Stromal cell of bone marrow (primary cell): ENCODE measurements around the gene UPK3B.
"Not testable (repeated sequence)": the region's sequence is repeated elsewhere in the genome, so short reads cannot be mapped to it uniquely, and the experiment has no call there.

ENCODE experiments used
- DNase-seq: peaks from one replicate; pipeline ENCODE4 v3.0.0-alpha.2; 2012; ENCODE audit warnings: low read depth

The UPK3B gene

DNA sequence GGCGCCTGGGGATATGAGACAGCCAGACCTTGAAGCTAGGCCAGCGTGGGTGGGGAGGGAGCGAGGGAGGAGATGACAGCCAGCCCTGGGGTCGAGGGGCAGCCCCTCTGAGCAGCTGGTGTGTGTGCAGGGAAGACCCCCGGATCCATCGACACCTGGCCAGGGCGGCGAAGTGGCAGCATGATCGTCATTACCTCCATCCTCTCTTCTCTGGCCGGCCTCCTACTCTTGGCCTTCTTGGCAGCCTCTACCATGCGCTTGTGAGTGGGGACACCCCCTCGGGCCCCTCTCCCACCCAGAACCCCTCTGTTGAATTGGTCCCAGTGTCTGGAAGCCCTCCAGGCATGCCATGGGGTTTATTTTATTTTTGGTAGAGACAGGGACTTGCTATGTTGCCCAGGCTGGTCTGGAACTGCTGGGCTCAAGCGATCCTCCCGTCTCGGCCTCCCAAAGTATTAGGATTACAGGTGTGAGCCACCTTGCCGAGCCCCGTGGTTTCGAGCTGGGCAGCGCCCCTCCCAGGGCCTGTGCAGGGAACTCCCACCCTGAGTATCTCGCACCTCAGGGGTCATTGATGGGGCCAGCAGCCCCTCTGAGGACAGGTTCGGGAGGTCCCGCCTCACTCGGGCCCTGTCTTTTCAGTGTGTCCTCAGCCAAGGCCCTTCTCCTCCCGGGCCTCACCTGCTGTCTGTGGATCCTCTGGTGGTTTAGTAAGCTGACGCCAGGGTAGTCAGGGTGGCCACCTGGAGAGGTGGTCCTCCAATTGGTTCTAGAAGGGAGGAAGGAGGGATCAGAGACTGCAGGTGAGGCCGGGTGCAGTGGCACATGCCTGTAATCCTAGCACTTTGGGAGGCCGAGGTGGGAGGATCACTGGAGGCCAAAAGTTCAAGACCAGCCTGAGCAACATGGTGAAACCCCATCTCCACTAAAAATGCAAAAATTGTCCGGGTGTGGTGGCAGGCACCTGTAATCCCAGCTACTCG is 3.8 kb downstream of the UPK3B start:
- DNase-seq = no peak

DNA sequence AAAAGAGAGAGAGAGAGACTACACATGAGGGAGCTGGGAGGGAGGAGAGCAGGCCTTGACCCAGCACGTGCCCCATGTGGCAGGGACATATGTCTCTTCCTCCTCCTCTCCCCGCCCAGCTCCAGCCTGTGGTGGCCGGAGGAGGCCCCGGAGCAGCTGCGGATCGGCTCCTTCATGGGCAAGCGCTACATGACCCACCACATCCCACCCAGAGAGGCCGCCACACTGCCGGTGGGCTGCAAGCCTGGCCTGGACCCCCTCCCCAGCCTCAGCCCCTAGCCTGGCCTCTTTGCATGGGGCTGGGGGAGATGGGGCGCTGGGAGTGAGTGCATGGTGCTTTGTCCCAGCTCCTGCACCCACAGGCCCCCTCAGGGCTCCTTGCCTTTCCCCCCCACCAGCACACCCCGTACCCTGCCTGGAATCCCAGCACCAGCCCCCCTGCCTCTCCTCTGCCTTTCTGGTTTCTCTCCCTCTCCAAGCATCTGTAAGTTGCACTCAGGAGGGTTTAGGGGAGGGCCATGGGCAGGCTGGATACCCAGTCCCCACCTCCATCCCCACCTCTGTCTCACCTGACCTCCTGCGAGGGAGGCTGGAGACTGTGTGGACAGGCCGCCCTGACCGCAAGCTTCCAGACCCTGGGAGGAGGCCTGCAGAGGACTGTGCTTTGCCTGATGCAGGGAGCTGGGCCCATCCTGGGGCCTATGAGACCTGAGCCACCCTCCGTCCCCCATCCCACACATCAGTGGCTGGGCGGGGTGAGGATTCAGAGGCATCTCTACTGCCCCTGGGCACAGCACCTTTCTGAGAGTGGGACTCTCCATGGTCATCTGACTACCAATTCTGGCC is 4.8 kb downstream of the UPK3B start:
- no peak for DNase-seq

DNA sequence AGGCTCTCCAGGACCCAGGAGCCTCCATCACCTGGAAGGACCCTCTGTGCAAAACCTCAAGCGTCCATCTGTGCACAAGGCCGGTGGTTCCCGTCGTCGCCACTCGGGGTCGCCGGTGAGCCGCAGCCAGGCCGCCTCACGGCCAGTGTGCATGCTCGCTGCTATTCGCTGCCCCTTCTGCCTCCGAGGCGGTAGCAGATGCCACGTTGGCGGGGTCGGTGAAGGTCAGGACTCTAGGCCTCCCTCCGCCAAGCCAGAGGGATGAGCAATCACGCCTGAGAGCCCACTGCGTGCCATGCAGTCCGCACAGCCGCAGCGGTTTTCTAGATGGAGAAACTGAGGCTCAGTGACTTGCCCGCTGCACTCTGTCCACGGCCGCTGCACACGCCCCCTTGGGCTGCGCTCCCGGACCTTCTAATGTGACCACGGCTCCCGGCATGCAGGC is 5.7 kb downstream of the UPK3B start:
- no peak for DNase-seq

DNA sequence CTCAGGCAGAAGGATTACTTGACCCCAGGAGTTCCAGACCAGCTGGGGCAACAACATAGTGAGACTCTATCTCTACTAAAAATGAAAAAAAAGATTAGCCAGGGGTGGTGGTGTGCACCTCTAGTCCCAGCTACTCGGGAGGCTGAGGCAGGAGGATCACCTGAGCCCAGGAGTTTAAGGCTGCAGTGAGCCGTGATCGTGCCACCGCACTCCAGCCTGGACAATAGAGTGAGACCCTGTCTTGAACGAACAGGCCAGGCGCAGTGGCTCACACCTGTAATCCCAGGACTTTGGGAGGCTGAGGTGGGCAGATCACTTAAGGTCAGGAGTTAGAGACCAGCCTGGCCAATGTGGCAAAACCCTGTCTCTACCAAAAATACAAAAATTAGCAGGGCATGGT is 6.6 kb downstream of the UPK3B start:
- not testable (repeated sequence) for DNase-seq

DNA sequence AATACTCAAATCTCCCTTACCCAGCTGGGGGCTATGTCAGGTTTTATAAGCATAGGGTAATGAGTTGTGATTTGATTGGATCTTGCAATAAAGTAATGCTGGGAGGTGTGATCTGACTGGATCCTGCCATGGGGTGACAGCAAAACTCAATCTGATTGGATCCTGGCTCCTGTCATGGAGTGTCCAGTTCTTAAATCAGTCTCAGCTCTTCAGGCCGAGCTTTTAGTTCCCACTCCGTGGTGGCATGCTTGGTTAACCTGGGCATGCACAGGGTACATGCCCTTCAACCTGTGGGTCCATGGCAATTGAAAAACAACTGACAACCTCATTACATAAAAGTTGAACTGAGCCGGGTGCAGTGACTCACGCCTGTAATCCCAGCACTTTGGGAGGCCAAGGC is 15.8 kb downstream of the UPK3B start:
- not testable (repeated sequence) for DNase-seq

DNA sequence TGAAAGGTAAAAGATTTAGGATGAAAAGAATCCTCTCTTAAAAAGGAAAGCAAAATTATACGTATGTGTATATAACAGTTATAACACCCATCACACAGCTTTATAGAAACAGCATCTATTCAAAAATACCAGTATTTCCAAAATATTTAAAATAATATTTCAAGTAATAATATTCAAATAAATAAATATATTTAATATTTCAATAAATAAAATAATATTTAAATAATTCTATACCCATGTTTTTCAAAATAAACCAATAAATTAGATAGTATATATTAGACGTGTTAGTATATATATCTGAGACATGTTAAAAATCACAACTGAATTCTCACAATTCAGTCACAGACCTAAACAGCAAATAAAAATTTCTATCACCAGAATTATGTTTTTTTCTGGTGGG is 21.3 kb downstream of the UPK3B start:
- not testable (repeated sequence) for DNase-seq

DNA sequence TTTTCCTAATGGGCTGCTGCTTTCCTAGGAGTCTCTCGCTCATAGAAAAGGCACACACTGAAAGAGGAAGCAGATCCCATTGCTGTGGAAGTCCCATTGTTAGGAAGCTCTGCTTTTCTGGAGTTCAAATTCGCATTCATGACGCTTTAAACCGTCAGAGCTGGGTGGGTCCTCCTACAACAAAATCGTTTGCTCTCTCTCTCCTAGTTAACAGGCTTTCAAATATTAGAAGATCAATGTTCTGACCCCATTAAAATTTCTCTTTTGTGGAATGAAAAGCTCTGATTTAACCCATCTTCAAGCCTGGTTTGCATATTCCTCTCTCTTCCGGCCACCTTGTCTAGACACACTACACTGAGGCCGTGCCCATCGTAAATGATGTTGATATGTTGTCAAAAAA is 32.8 kb downstream of the UPK3B start, which contains the start of gene SPDYE16:
Gene SPDYE16 (minus strand): TSS at position 101 of the 400 bp plus-strand sequence. CDS start 1,838 bp downstream, outside the sequence.
- not testable (repeated sequence) for DNase-seq

DNA sequence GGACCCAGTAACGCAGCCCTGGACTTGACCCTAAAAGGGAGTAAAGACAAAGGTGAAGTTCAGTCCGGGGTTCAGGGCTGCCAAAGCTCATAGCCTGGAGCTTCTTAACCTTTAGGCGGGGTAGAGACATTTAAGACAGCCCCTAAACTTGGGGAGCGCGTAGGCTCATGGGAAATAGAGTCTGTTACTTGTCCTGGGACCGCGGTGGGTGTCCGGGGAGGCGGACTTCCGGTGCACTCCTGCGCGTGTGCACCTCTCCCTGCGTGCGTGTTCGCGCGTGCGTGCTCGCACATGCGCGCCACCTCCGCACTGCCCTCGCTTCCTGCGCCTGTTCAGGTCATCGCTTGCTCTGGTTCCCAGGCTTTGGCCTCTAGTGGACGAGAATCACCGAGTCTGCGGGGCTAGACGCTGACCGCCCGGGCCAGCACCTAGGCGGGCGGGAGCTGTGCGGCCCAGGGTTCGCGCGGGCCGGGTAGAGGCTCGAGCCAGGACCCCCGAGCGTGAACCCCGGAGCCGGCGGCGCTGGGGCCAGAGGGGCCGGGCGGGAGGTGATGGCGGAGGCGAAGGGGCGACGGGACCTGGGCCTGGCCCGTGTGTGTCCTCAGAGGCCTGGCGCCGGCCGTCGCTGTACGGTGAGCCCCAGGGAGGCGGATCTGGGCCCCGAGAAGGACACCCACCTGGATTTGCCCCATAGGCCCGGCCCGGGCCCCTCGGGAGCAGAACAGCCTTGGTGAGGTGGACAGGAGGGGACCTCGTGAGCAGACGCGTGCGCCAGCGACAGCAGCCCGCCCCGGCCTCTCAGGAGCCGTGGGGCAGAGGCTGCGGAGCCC is 38.9 kb downstream of the UPK3B start:
- DNase-seq = peak; percentile 71

DNA sequence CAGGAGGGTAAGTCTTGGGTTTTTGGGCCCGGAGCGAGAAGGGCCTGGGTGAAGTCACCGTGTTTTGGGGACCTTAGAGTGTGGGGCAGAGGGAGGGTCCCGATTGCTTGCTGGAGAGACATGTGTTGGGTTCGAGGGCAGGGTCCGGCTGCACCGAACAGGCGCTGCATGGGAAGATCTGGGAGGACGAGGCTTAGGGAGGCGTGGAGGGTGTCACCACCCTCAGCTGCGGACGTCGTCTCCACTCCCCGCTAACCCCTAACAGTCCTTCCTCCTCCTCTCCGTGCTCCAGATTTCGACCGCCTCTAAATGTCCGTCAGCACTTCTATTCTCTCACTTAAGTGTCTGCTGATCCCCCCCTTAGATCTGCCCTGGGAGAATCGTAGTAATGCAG is 39.5 kb downstream of the UPK3B start:
- not testable (repeated sequence) for DNase-seq

DNA sequence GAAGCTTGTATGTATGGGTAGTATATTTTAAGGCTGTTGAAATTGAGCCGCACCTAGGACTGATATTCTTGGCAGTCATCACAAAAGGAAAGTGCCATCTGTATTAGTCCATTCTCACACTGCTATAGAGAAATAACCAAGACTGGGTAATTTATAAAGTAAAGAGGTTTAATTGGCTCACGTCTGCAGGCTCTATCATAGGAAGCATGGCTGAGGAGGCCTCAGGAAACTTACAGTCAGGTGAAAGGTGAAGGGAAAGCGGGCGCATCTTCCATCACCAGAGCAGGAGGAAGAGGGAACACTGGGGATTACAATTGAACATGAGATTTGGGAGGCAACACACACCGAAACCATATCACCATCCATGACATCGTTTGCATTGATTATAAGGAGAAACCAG is 41.6 kb downstream of the UPK3B start:
- DNase-seq = not testable (repeated sequence)

DNA sequence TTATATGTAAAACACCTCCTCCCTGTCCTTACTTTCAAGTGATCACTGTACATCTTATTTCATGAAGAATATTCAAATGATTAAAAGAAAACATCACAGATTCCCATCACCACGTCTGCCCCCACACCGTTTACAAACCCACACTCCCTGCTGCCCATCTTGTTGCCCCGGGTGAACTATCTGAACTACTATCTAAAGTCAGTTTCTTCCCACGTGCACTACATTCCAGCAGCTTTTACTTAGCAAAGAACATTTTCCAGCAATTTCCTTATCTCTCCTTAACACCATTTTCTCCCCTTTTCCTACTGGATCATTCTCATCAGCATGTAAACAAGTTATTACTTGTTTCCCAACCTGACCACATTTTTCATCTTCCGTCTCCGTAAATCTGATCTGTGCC is 49.3 kb downstream of the UPK3B start:
- not testable (repeated sequence) for DNase-seq

DNA sequence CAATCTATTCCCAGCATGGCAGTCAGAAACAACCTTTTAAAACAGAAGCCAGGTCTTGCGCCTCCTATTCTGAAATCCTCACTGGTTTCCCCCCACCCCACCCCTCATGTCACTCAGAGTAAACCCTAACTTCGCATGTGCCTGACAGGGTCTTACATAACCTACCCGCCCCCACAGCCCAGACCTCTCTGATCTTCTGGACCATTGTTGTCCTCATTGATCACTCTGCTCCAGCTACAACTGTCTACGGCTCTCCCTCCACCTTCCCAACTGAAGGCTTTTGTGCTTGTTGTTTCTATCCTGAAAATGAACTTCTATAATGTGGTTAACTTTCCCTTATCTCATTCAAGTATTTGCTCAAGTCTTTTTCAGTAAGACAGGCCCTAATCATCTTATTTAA is 49.8 kb downstream of the UPK3B start:
- not testable (repeated sequence) for DNase-seq

DNA sequence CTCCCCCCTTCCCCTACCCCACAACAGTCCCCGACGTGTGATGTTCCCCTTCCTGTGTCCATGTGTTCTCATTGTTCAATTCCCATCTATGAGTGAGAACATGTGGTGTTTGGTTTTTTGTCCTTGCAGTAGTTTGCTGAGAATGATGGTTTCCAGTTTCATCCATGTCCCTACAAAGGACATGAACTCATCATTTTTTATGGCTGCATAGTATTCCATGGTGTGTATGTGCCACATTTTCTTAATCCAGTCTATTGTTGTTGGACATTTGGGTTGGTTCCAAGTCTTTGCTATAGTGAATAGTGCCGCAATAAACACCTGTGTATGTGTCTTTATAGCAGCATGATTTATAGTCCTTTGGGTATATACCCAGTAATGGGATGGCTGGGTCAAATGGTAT is 51.0 kb downstream of the UPK3B start:
- DNase-seq = not testable (repeated sequence)

DNA sequence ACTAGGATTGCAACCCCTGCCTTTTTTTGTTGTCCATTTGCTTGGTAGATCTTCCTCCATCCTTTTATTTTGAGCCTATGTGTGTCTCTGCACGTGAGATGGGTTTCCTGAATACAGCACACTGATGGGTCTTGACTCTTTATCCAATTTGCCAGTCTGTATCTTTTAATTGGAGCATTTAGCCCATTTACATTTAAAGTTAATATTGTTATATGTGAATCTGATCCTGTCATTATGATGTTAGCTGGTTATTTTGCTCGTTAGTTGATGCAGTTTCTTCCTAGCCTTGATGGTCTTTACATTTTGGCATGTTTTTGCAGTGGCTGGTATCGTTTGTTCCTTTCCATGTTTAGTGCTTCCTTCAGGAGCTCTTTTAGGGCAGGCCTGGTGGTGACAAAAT is 54.6 kb downstream of the UPK3B start:
- DNase-seq = not testable (repeated sequence)
